ENCODE data around the gene DSCAML1. TPM values are rescaled to one million over a fixed set of nuclear protein-coding genes. Genes with fewer than 3 reads are reported as not detected.

Gene DSCAML1
- total RNA-seq, 4 donors from 2014 or later, result 0.54 to 1.8 (median 0.99) TPM

DNA sequence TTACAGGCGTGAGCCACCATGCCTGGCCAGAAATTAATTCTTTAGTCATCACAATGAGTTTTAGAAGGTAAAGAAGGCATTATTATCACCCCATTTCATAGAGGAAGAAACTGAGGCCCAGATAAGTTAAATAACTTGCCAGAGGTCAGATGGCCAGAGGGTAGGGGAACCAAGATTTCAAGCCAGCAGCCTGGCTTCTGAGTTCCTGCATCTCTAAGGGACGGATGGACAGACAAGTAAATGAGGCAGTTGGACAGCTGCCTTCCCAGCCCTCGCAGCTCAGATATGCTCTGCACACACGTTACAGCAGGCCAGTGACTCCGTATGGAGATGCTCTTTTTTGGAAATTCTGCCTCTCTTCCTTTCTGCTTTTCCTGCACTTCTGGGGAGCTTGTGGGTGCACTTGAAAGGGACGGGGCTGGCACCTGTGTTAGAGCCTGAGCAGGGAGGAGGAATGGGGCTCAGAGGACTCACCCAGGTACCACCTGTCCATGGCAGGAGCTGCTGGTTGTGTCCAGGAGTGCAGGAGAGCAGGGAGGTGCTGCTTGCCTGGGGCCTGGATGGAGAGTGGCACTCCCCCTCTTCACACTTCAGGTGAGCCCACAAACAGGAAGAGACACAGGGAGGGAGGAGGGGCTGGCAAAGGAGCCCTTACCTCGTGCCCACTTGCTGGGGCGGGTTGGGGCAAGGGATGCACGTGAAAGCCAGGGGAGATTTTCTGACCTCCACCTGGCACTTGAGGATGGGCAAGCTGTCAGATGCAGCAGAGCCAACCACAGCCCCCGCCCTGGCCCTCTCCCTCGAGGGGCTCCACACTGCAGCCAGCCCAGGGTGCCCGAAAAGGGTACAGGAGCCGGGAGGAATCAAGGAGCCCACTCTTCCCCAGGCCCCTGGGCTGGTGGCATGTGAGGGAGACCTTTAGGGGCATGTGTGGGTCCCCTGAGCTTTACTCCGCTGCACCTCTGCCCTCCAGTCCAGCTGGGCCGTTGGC, 30.8 kb upstream of the DSCAML1 start:
- Histone ChIP-seq H3K4me1 (peaks cover 0 to 34% of the 10 kb centered on the region in 2 donors), H3K27ac (no peak overlapping the region), H3K27me3 (no peaks in the 10 kb centered on the region), H3K36me3 (no peaks in the 10 kb centered on the region), H3K4me3 (replicated peaks in 1 of 3) (no peak overlapping the region), H3K9me3 (no peaks in the 10 kb centered on the region)
- TF ChIP-seq, protein P1, sequence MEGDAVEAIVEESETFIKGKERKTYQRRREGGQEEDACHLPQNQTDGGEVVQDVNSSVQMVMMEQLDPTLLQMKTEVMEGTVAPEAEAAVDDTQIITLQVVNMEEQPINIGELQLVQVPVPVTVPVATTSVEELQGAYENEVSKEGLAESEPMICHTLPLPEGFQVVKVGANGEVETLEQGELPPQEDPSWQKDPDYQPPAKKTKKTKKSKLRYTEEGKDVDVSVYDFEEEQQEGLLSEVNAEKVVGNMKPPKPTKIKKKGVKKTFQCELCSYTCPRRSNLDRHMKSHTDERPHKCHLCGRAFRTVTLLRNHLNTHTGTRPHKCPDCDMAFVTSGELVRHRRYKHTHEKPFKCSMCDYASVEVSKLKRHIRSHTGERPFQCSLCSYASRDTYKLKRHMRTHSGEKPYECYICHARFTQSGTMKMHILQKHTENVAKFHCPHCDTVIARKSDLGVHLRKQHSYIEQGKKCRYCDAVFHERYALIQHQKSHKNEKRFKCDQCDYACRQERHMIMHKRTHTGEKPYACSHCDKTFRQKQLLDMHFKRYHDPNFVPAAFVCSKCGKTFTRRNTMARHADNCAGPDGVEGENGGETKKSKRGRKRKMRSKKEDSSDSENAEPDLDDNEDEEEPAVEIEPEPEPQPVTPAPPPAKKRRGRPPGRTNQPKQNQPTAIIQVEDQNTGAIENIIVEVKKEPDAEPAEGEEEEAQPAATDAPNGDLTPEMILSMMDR (IDR thresholded peaks at IDR 0.05), result no peak
- no peak for TF ChIP-seq POLR2A (IDR thresholded peaks at IDR 0.05)
- intact Hi-C loops (cut with DNase I), result no loop called here
- DNase-seq, result no peak
- 75 to 89% methylated on average over 10 to 11 of the region's 15 CpGs for WGBS, 2 donors

- Histone ChIP-seq H3K4me1 (peaks cover 0 to 28% of the 10 kb centered on the region in 2 donors), H3K4me3 (replicated peaks in 1 of 3) (no peak overlapping the region), H3K27me3 (no peaks in the 10 kb centered on the region), H3K36me3 (no peaks in the 10 kb centered on the region), H3K27ac (no peak overlapping the region), H3K9me3 (no peaks in the 10 kb centered on the region)
- TF ChIP-seq, protein P1 (IDR thresholded peaks at IDR 0.05), result no peak
- no peak for TF ChIP-seq POLR2A (IDR thresholded peaks at IDR 0.05)
- WGBS, 2 donors, result 84 to 86% methylated on average over 3 of the region's 3 CpGs
- intact Hi-C loops (cut with DNase I), result no loop called here
- no peak for DNase-seq
Observed at GRCh38 chr11:117826832-117827231, 29.8 kb upstream of the DSCAML1 start.

GRCh38 chr11:117826190-117826570, 29.2 kb upstream of the DSCAML1 start:
- Histone ChIP-seq H3K27ac (no peak overlapping the region), H3K36me3 (no peaks in the 10 kb centered on the region), H3K27me3 (no peaks in the 10 kb centered on the region), H3K9me3 (no peaks in the 10 kb centered on the region), H3K4me1 (peaks cover 0 to 28% of the 10 kb centered on the region in 2 donors), H3K4me3 (replicated peaks in 1 of 3) (no peak overlapping the region)
- WGBS, 2 donors, result 59 to 75% methylated on average over 10 of the region's 10 CpGs
- no peak for TF ChIP-seq POLR2A (IDR thresholded peaks at IDR 0.05)
- TF ChIP-seq, protein P1 (IDR thresholded peaks at IDR 0.05), result no peak
- DNase-seq, result no peak
- intact Hi-C loops (cut with DNase I), result no loop called here

- intact Hi-C loops (cut with DNase I), result no loop called here
- no peaks in the 10 kb centered on the region for H3K36me3 ChIP-seq
- TF ChIP-seq POLR2A (IDR thresholded peaks at IDR 0.05), result no peak
- TF ChIP-seq, protein P1 (IDR thresholded peaks at IDR 0.05), result no peak
- peaks cover 0 to 28% of the 10 kb centered on the region in 2 donors for H3K4me1 ChIP-seq
- peak overlapping the region in 1 of 3 donors; percentile 20 for H3K27ac ChIP-seq
- WGBS, 2 donors, result 84 to 94% methylated on average over 8 of the region's 8 CpGs
- DNase-seq, result no peak
- no peaks in the 10 kb centered on the region for H3K9me3 ChIP-seq
- no peaks in the 10 kb centered on the region for H3K27me3 ChIP-seq
- H3K4me3 ChIP-seq (replicated peaks in 1 of 3), result no peak overlapping the region
Observed at GRCh38 chr11:117825538-117826189, 28.6 kb upstream of the DSCAML1 start.
